ENCODE measurements around the gene MINDY4. TPM values are rescaled to one million over a fixed set of nuclear protein-coding genes. Genes with fewer than 3 reads are reported as not detected.

Gene MINDY4
- total RNA-seq, 1 experiment from 2014 or later, result 2.1 TPM

GRCh38 chr7:30838008-30838407 is 66.8 kb downstream of the MINDY4 start:
- Histone ChIP-seq H3K36me3 (ENCODE audit: control insufficient read depth, insufficient read depth, low read length) (no peaks in the 10 kb centered on the region), H3K4me3 (ENCODE audit: low read depth, low read length) (no peak overlapping the region), H3K27me3 (replicated peaks; ENCODE audit: control insufficient read depth, insufficient read depth, low read length) (no peaks in the 10 kb centered on the region), H3K9me3 (peaks cover 25% of the 10 kb centered on the region), H3K4me1 (no peaks in the 10 kb centered on the region)
- no peaks in the 10 kb centered on the region for H3K4me1 Mint-ChIP-seq (ENCODE audit: low read depth, unreplicated experiment)
- intact Hi-C loops (cut with micrococcal nuclease; ENCODE audit: unreplicated experiment), result no loop called here
- CTCF ChIA-PET, result no interaction called here
- DNase-seq, result peak in 1 of 2 experiments; percentile 11
- H3K27ac Mint-ChIP-seq (ENCODE audit: unreplicated experiment), result no peak overlapping the region
- POLR2A ChIA-PET, result no interaction called here
- H3K36me3 Mint-ChIP-seq (ENCODE audit: insufficient read depth, unreplicated experiment), result no peaks in the 10 kb centered on the region
- no TSS peak for BruUV-seq (replicated peaks)
- TF ChIP-seq CTCF (IDR thresholded peaks at IDR 0.05; ENCODE audit: insufficient read depth in 1 of 2, low read depth in 1 of 2, low read length in 1 of 2, severe bottlenecking in 1 of 2, unreplicated experiment in 1 of 2), result no peak
- H3K9me3 Mint-ChIP-seq (ENCODE audit: unreplicated experiment), result peaks cover 14% of the 10 kb centered on the region
- H3K27me3 Mint-ChIP-seq (ENCODE audit: insufficient read depth, unreplicated experiment), result no peaks in the 10 kb centered on the region
- no peak overlapping the region for H3K4me3 Mint-ChIP-seq (ENCODE audit: unreplicated experiment)

GRCh38 chr7:30840141-30841024 is 69.2 kb downstream of the MINDY4 start:
- intact Hi-C loops (cut with micrococcal nuclease; ENCODE audit: unreplicated experiment), result no loop called here
- no peak overlapping the region for H3K4me3 ChIP-seq (ENCODE audit: low read depth, low read length)
- POLR2A ChIA-PET, result no interaction called here
- no peaks in the 10 kb centered on the region for H3K4me1 ChIP-seq
- TF ChIP-seq CTCF (IDR thresholded peaks at IDR 0.05; ENCODE audit: insufficient read depth in 1 of 2, low read depth in 1 of 2, low read length in 1 of 2, severe bottlenecking in 1 of 2, unreplicated experiment in 1 of 2), result no peak
- peak in 1 of 2 experiments; percentile 17 for DNase-seq
- no peaks in the 10 kb centered on the region for H3K27me3 Mint-ChIP-seq (ENCODE audit: insufficient read depth, unreplicated experiment)
- H3K27ac Mint-ChIP-seq (ENCODE audit: unreplicated experiment), result no peak overlapping the region
- no peaks in the 10 kb centered on the region for H3K27me3 ChIP-seq (replicated peaks; ENCODE audit: control insufficient read depth, insufficient read depth, low read length)
- H3K4me1 Mint-ChIP-seq (ENCODE audit: low read depth, unreplicated experiment), result no peaks in the 10 kb centered on the region
- CTCF ChIA-PET, result no interaction called here
- no TSS peak for BruUV-seq (replicated peaks)
- H3K9me3 Mint-ChIP-seq (ENCODE audit: unreplicated experiment), result no peaks in the 10 kb centered on the region
- no peak overlapping the region for H3K4me3 Mint-ChIP-seq (ENCODE audit: unreplicated experiment)
- H3K9me3 ChIP-seq, result peaks cover under 1% of the 10 kb centered on the region; the same call in 1 of the 2 replicates
- no peaks in the 10 kb centered on the region for H3K36me3 ChIP-seq (ENCODE audit: control insufficient read depth, insufficient read depth, low read length)
- H3K36me3 Mint-ChIP-seq (ENCODE audit: insufficient read depth, unreplicated experiment), result no peaks in the 10 kb centered on the region

GRCh38 chr7:30841025-30841735 is 70.0 kb downstream of the MINDY4 start:
- Histone ChIP-seq H3K9me3 (no peaks in the 10 kb centered on the region; the same call in 1 of the 2 replicates), H3K27me3 (replicated peaks; ENCODE audit: control insufficient read depth, insufficient read depth, low read length) (no peaks in the 10 kb centered on the region), H3K4me3 (ENCODE audit: low read depth, low read length) (no peak overlapping the region), H3K36me3 (ENCODE audit: control insufficient read depth, insufficient read depth, low read length) (no peaks in the 10 kb centered on the region), H3K4me1 (no peaks in the 10 kb centered on the region)
- Mint-ChIP-seq H3K4me3 (ENCODE audit: unreplicated experiment) (no peak overlapping the region), H3K36me3 (ENCODE audit: insufficient read depth, unreplicated experiment) (no peaks in the 10 kb centered on the region), H3K27ac (ENCODE audit: unreplicated experiment) (no peak overlapping the region), H3K4me1 (ENCODE audit: low read depth, unreplicated experiment) (no peaks in the 10 kb centered on the region), H3K9me3 (ENCODE audit: unreplicated experiment) (no peaks in the 10 kb centered on the region), H3K27me3 (ENCODE audit: insufficient read depth, unreplicated experiment) (no peaks in the 10 kb centered on the region)
- ChIA-PET POLR2A (no interaction called here), CTCF (no interaction called here)
- intact Hi-C loops (cut with micrococcal nuclease; ENCODE audit: unreplicated experiment), result no loop called here
- no TSS peak for BruUV-seq (replicated peaks)
- TF ChIP-seq CTCF (IDR thresholded peaks at IDR 0.05; ENCODE audit: insufficient read depth in 1 of 2, low read depth in 1 of 2, low read length in 1 of 2, severe bottlenecking in 1 of 2, unreplicated experiment in 1 of 2), result no peak
- peak in 1 of 2 experiments; percentile 10 for DNase-seq
